KOPT-K1 (cell line): ENCODE data around the gene ZNF785.

ENCODE experiments used
- H3K27ac ChIP-seq: fragments of 200-600 bp; sonication (generic); 2 replicates; pipeline ENCODE4 v1.5.1; 2016; ENCODE audit warnings: antibody characterized with exemption, mild to moderate bottlenecking, low read depth, low read length; ENCODE audit not compliant: poor library complexity, severe bottlenecking
- H3K36me3 ChIP-seq: fragments of 200-600 bp; sonication (generic); 2 replicates; pipeline ENCODE4 v1.5.1; 2017; ENCODE audit warnings: antibody characterized with exemption, mild to moderate bottlenecking, low read length, moderate library complexity; ENCODE audit not compliant: insufficient read depth
- H3K9me3 ChIP-seq: fragments of 200-600 bp; sonication (generic); 2 replicates; pipeline ENCODE4 v1.5.1; 2017; ENCODE audit warnings: antibody characterized with exemption, low read length, mild to moderate bottlenecking; ENCODE audit not compliant: insufficient read depth, poor library complexity, severe bottlenecking

The ZNF785 gene

DNA sequence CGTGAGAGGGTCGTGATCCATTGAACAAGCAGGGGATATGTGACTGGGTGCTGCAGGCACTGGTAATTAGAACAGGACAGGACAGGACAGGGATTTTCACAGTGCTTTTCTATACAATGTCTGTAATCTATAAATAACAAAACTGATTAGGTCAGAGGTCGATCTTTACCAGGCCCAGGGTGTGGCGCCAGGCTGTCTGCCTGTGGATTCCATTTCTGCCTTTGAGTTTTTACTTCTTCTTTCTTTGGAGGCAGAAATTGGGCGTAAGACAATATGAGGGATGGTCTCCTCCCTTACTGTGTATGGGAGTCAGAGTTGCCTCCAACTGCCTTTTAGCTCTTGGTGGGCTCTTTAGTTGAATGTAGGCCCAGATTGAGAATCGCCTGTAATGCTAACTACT is 25.8 kb downstream of the ZNF785 start:
- Histone ChIP-seq H3K27ac (no peak overlapping the region), H3K36me3 (peaks cover 17% of the 10 kb centered on the region)

DNA sequence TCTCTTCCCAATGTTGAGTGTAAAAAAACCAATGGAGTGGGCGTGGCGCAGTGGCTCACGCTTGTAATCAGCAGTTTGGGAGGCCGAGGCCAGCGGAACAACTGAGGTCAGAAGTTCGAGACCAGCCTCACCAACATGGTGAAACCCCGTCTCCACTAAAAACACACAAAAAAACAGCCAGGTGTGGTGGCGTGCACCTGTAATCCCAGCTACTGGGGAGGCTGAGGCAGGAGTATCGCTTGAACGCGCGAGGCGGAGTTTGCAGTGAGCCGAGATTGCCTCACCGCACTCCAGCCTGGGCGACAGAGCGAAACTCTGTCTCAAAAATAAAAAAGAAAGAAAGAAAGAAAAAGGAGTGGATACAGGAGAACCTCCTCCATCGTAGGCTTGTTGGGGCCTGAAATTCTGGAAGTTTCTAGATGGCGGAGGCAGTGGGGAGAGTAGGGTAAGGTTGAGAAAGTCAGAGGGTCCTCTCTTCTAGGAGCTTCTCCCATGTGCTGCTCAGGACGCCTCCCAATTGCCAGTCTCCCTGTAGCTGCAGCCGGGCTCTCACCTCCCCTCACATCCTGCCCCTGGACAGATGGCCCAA is 26.6 kb downstream of the ZNF785 start:
- Histone ChIP-seq H3K36me3 (peaks cover 25% of the 10 kb centered on the region), H3K27ac (peak overlapping the region; percentile 95), H3K9me3 (no peaks in the 10 kb centered on the region)

More for the DNA sequence above, 25.8 kb downstream of the ZNF785 start:
- H3K9me3 ChIP-seq = no peaks in the 10 kb centered on the region

DNA sequence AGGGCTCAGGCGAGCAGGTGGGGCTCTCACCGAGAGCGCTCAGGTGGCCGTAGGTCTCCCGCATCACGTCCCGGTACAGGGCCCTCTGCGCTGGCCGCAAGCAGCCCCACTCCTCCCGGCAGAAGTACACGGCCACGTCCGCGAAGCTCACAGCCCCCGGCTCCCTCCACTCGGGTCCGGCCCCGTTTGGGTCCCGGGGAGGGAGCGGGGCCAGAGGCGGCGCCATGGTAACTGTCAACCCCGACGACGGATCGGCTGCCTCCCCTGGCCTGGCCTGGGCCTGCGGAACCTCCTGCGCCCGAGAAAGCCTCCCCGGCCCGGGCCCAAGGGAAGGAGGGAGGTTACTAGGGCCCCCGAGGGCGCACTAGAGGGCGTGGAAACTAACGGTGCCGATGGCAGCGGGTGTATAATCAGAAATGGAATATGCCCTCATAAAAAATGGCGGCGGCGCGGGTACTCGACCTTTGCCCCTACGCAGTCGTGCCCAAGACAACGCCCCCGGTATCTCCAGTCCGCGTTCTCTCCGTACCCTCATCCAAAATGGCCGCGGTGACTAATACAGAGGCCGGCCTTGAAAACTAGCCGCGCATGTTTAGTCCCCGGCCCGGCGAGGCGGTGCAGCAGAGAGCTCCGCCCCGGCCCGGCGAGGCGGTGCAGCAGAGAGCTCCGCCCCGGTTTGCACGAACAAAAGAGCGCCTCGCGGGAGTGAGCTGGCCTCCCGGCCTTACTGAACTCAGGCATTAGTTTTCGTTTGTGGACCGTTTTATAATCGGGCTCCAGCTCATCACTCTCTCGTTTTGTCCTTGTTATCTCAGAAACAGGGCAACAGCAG is 27.3 kb downstream of the ZNF785 start, which contains the start of gene ZNF764:
TSS of gene ZNF764 (minus strand) at position 418 of the 832 bp plus-strand sequence. CDS start at position 226, 192 bp downstream.
- peaks cover 32% of the 10 kb centered on the region for H3K36me3 ChIP-seq
- H3K9me3 ChIP-seq = no peaks in the 10 kb centered on the region
- peak within 1 kb of the TSS; percentile 95 for H3K27ac ChIP-seq

DNA sequence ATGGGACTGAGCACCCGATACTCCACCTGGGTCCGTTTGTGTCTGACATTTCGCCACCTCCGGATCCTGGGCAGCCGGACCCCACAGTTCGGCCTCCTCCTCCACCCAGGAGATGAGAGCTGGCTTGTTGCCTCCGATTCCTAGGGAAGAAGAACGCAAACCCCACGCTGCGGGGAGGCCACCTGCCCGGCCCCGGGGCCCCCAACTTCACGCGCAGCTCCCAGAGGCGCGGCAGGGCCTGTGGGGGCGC is 27.9 kb downstream of the ZNF785 start:
- peak overlapping the region; percentile 95 for H3K27ac ChIP-seq
- H3K9me3 ChIP-seq = no peaks in the 10 kb centered on the region
- peaks cover 38% of the 10 kb centered on the region for H3K36me3 ChIP-seq

DNA sequence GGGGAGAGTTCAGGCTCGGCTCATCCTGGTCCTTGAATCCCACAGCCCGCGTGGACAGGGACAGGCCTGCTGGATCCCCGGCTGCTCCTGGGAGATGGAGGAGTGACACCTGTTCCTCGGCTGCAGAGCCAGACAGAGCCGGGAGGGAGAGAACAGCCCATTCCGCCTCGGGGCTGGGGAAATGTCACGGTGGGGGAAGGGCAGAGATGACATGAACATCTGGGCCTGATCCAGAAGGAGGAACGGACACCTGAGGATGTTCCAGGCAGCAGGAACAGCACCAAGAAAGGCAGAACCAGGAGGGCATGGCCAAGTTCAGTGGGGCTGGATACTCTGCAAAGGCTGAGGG is 29.4 kb downstream of the ZNF785 start:
- Histone ChIP-seq H3K36me3 (peaks cover 38% of the 10 kb centered on the region), H3K9me3 (no peaks in the 10 kb centered on the region), H3K27ac (no peak overlapping the region)

DNA sequence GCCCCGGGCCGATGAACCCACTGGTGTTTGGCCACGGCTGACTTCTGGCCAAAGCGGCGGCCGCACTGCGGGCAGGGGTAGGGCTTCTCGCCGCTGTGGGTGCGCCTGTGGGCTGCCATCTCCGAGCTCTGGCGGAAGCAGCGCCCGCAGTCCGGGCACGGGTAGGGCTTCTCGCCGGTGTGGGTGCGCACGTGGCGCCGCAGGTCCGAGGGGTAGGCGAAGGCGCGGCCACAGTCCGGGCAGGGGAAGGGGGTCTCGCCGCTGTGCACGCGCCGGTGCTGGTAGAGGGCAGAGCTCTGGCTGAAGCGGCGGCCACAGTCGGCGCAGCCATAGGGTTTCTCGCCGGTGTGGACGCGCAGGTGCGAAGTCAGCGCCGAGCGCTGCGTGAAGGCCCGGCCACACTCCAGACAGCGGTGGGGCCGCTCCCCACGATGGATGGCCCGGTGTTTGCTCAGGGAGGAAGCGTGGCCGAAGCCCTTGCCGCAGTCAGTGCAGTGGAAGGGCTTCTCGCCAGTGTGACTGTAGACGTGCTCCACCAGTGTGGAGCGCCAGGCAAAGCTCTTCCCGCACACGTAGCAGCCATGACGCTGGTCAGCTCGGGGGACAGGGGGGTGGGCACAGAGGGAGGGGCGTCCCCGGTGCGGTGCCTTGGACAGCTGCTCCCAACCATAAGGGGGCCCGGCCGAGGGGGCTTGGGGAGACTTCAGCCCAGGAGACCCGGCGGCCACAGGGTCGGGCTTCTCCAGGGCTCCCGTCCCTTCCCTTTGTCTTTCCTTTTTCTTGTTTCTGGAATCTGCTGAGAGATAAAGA is 30.0 kb downstream of the ZNF785 start:
- no peaks in the 10 kb centered on the region for H3K9me3 ChIP-seq
- H3K36me3 ChIP-seq = peaks cover 38% of the 10 kb centered on the region
- H3K27ac ChIP-seq = no peak overlapping the region

DNA sequence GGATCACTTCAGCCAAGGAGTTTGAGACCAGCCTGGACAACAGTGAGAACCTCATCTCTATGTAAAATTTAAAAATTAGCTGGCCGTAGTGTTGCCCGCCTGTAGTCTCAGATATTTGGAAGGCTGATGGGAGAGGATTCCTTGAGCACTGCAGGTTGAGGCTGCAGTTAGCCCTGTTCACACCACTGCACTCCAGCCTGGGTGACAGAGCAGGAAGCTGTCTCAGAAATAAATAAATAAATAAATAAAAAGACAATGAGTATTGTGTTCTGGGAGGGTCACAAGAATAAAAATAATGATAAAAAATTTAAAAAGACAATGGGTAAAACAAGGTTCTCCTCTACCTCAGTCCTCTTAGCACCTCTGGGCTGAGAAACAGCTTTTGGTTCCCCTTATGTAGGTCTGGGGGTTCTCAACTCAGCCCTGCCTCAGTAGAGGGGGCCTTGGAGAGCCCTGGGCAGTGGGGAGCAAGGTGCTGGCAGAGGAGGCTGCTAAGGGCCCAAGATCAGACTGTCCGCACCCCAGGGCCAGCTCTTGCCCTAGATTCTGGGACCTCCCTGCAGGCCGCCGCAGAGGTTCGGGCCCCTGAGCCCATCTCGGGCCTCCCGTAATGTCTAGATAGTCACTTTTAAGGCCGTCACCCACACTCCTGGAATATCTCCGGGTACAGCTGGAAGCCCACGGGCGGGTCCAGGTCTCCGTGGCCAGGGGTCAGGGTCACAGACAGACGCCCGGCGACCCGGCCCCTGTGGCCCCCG is 30.8 kb downstream of the ZNF785 start:
- no peak overlapping the region for H3K27ac ChIP-seq
- H3K36me3 ChIP-seq = peaks cover 38% of the 10 kb centered on the region
- H3K9me3 ChIP-seq = no peaks in the 10 kb centered on the region

DNA sequence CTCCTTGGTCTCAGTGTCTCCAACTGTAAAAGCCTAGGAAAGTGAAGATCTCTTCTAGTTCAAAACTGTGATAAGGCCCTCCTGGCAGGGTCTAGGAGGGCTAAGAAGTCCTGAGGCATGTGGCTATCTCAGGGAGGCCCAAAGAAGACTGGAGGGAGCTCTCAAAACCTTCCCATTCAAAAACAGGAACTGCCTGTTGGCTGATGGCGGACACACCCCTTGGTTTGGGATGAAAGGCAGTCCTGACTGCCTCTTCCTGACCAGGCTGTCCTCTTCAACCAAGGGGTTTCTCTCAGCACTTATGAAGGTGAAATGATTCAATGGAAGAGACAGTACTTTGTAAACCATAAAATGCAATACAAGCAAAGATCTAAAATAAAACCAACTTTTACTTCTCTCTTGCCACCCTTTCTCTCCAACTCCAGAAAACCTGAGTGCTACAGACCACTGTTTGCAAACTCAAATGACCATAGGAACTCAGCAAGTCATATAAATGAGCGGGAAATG is 32.1 kb downstream of the ZNF785 start:
- Histone ChIP-seq H3K9me3 (no peaks in the 10 kb centered on the region), H3K36me3 (peaks cover 38% of the 10 kb centered on the region), H3K27ac (peak overlapping the region; percentile 51)

DNA sequence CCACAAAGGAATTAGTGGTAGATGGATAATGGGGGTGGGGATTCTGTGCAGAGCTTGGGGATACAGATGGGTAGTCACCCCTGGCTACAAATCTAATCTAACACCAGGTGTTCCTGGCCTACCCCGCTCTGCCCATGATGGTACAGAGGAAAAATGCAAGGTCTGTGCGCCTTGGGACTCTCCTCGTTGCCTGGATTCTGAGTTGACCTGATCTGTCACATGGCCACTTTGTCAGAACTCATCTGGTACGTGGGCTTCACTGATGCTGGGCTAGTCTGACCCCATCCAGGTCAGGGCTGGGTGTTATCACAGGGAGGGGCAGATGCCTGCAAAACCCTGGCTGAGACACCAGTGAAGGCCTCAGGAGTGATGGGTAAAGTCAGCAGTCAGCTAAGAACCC is 32.5 kb downstream of the ZNF785 start:
- peak overlapping the region; percentile 51 for H3K27ac ChIP-seq
- H3K9me3 ChIP-seq = no peaks in the 10 kb centered on the region
- H3K36me3 ChIP-seq = peaks cover 38% of the 10 kb centered on the region

DNA sequence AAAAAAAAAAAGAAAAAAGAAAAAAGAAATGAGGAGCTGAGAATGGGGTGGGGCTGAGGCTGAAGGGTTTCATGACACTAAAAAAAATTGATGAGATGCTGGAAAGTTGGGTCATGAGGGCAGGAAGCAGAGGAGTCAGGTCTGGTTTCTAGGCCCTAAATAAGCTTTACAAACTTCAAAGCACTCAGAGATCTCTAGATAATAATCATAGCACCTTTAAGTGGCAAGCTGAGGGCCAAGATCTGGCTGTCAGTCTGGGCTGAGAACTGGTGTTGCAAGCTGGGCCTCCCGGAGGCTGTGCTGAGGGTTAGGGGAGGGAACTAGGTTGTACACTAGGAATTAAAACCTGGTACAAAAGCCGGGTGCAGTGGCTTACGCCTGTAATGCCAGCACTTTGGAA is 33.7 kb downstream of the ZNF785 start:
- Histone ChIP-seq H3K9me3 (no peaks in the 10 kb centered on the region), H3K27ac (peak overlapping the region; percentile 51), H3K36me3 (peaks cover 38% of the 10 kb centered on the region)

DNA sequence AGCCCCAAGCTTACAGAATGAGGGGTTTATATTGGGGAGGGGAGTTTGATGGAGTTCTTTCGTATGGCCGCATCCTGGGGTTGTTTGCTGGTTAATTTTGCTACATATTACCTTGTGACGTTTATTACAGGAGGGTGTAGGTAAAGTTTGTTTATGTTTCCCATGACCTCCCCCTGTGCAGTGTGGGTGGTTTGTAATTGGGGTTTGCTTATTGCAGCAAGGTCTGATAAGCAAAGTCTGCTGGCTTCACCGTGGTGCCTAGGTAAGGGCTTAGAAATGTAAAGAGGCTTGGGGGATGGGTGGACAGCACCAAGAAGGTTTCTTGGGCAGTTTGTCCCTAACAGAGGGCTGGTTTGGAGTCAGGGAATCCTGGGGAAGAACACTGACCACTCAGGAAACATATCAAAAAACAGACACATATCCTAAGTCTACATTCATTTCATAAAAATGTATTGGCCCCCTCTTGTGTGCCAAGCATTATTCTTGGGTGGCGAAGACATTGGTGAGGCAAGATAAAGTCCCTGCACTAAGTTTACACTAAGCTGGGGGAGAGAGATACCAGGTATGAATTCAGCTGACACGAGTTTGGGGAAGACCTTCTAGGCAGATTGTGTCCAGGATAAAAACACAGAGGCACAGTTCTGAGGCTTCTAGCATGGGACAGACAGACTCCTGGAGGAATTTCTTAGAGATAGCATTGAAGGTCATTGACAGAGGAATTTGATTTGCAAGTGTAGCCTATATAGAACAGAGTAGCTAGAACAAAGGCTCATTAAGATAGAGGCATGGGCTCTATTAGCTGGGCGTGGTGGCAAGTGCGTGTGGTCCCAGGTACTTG is 36.9 kb downstream of the ZNF785 start:
- no peak overlapping the region for H3K27ac ChIP-seq
- H3K9me3 ChIP-seq = no peaks in the 10 kb centered on the region
- H3K36me3 ChIP-seq = peaks cover 10% of the 10 kb centered on the region

DNA sequence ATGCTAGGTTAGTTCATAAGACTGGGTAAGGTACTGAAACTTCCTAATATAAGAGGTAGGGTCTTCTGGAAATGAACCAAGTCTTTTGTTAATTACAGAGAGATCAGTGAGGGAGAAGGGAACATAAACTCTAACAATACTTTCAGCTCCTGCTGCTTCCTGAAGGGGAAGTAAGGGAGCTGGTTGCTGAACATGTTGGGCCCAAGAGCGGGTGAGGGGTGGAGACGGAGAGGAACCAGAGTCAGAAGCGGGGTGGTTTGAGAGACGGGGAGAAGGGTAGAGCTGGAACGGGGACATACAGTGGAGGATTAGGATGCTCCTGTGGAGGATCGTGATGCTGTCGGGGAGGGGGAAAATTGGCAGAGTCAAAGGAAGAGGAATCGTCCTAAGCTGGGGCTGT is 39.4 kb downstream of the ZNF785 start:
- Histone ChIP-seq H3K27ac (no peak overlapping the region), H3K36me3 (no peaks in the 10 kb centered on the region), H3K9me3 (no peaks in the 10 kb centered on the region)

DNA sequence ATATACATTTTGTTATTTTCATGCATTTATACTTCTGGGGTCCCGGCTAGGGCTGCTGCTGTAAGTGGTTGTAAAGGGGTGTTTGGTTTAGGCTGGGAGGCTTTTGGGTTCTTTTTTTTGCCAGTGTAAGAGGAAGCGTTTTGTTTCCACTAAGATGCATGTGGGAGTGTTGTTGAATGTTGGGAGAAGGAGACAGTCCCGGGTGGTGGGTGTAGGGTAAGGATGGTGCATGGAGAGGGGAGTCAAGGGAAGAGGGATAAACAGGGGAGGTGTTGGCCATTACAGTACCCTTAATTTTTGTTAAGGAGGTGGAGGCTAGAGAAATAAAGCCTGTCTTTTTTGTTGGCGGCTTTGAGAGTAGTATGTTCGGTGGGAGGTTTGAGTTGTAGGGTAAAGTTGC is 42.4 kb downstream of the ZNF785 start:
- no peak overlapping the region for H3K27ac ChIP-seq
- no peaks in the 10 kb centered on the region for H3K36me3 ChIP-seq

More for the DNA sequence above, 42.4 kb downstream of the ZNF785 start:
- H3K9me3 ChIP-seq = no peaks in the 10 kb centered on the region
